GM19372 (cell line): ENCODE measurements around the gene CPVL.

Experiments
- ATAC-seq: cut with Tn5 transposase; IDR thresholded peaks from one replicate; pipeline ENCODE4 v1.9.1; 2021; ENCODE audit warnings: mild to moderate bottlenecking, low read depth, moderate library complexity; ENCODE audit not compliant: unreplicated experiment

Gene CPVL

GRCh38 chr7:29146057-29146706, at the start of gene CPVL:
CPVL (minus strand) TSS chr7:29146537; CDS start chr7:29121061, 25,476 bp downstream.
- ATAC-seq: no peak

GRCh38 chr7:29194594-29195427, 48.5 kb upstream of the CPVL start, which contains the start of gene CHN2:
CHN2 (plus strand) TSS chr7:29194775.
- peak; percentile 64 for ATAC-seq

- no peak for ATAC-seq
These were observed 47.9 kb upstream of the CPVL start for GRCh38 chr7:29194206-29194593.

- ATAC-seq: no peak
These were observed 47.2 kb upstream of the CPVL start for GRCh38 chr7:29193316-29194205.

- no peak for ATAC-seq
These were observed 46.5 kb upstream of the CPVL start for GRCh38 chr7:29192811-29193210.

- no peak for ATAC-seq
These were observed 46.0 kb upstream of the CPVL start for GRCh38 chr7:29192323-29192722.

- ATAC-seq: no peak
These were observed 44.2 kb upstream of the CPVL start for GRCh38 chr7:29190349-29191045.

- ATAC-seq: no peak
These were observed 43.4 kb upstream of the CPVL start for GRCh38 chr7:29189743-29190201.

- ATAC-seq: no peak
These were observed 39.3 kb upstream of the CPVL start for GRCh38 chr7:29185613-29186012.

GRCh38 chr7:29184599-29184998, 38.3 kb upstream of the CPVL start:
- no peak for ATAC-seq

- ATAC-seq: no peak
These were observed 32.8 kb upstream of the CPVL start for GRCh38 chr7:29179115-29179514.

GRCh38 chr7:29177963-29178600, 31.7 kb upstream of the CPVL start:
- ATAC-seq: no peak

GRCh38 chr7:29173458-29173857, 27.1 kb upstream of the CPVL start:
- no peak for ATAC-seq

GRCh38 chr7:29170781-29171180, 24.4 kb upstream of the CPVL start:
- no peak for ATAC-seq

- ATAC-seq: no peak
These were observed 21.4 kb upstream of the CPVL start for GRCh38 chr7:29167721-29168120.

- ATAC-seq: no peak
These were observed 17.5 kb upstream of the CPVL start for GRCh38 chr7:29163854-29164253.

- no peak for ATAC-seq
These were observed 16.2 kb upstream of the CPVL start for GRCh38 chr7:29162577-29162976.

GRCh38 chr7:29161231-29161630, 14.9 kb upstream of the CPVL start:
- no peak for ATAC-seq

- ATAC-seq: no peak
These were observed 13.7 kb upstream of the CPVL start for GRCh38 chr7:29160080-29160479.
